GM11168 (cell line): Measurements from ENCODE around the gene PPP1R36.
"Not testable (repeated sequence)": the region's sequence is repeated elsewhere in the genome, so short reads cannot be mapped to it uniquely, and the experiment has no call there.

Experiments
- in situ Hi-C: fragments of 300-500 bp; cut with MboI; formaldehyde crosslinking; loops from one replicate; pipeline ENCODE4 v1.12.0; 2022; ENCODE audit warnings: low sequenced_read_pairs; ENCODE audit not compliant: unreplicated experiment

Gene PPP1R36

GRCh38 chr14:64610049-64610746, 60.4 kb downstream of the PPP1R36 start:
- in situ Hi-C loops = no loop called here

GRCh38 chr14:64611358-64612020, 61.7 kb downstream of the PPP1R36 start:
- in situ Hi-C loops = no loop called here

- in situ Hi-C loops = no loop called here
Measured at GRCh38 chr14:64612021-64612380, 62.2 kb downstream of the PPP1R36 start.

- in situ Hi-C loops = no loop called here
Measured at GRCh38 chr14:64612971-64613666, 63.4 kb downstream of the PPP1R36 start.

GRCh38 chr14:64614166-64614565, 64.4 kb downstream of the PPP1R36 start:
- in situ Hi-C loops = no loop called here

GRCh38 chr14:64614805-64615391, 65.1 kb downstream of the PPP1R36 start:
- in situ Hi-C loops = no loop called here

GRCh38 chr14:64617872-64618408, 68.2 kb downstream of the PPP1R36 start:
- in situ Hi-C loops = not testable (repeated sequence)

- in situ Hi-C loops = no loop called here
Measured at GRCh38 chr14:64620910-64621309, 71.1 kb downstream of the PPP1R36 start.

GRCh38 chr14:64623554-64624165, 73.9 kb downstream of the PPP1R36 start:
- in situ Hi-C loops = no loop called here

GRCh38 chr14:64625386-64626232, 75.8 kb downstream of the PPP1R36 start:
- in situ Hi-C loops = loop anchor here (25.0 kb wide), 1 partner anchor 263 kb away; no protein-coding TSS in a partner anchor

- in situ Hi-C loops = loop anchor here (25.0 kb wide), 1 partner anchor 267 kb away; no protein-coding TSS in a partner anchor
Measured at GRCh38 chr14:64628940-64629408, 79.2 kb downstream of the PPP1R36 start.

- in situ Hi-C loops = loop anchor here (10.0 to 25.0 kb wide), 2 partner anchors 96 to 268 kb away; no protein-coding TSS in a partner anchor
Measured at GRCh38 chr14:64630778-64631177, 81.0 kb downstream of the PPP1R36 start.

GRCh38 chr14:64631222-64631621, 81.5 kb downstream of the PPP1R36 start:
- in situ Hi-C loops = loop anchor here (10.0 to 25.0 kb wide), 2 partner anchors 96 to 269 kb away; no protein-coding TSS in a partner anchor

- in situ Hi-C loops = loop anchor here (10.0 to 25.0 kb wide), 2 partner anchors 97 to 270 kb away; no protein-coding TSS in a partner anchor
Measured at GRCh38 chr14:64632056-64632455, 82.3 kb downstream of the PPP1R36 start.

GRCh38 chr14:64634558-64634957, 84.8 kb downstream of the PPP1R36 start:
- in situ Hi-C loops = loop anchor here (10.0 to 25.0 kb wide), 2 partner anchors 100 to 272 kb away; no protein-coding TSS in a partner anchor

GRCh38 chr14:64636208-64636979, 86.6 kb downstream of the PPP1R36 start:
- in situ Hi-C loops = loop anchor here (10.0 to 25.0 kb wide), 2 partner anchors 102 to 274 kb away; no protein-coding TSS in a partner anchor

- in situ Hi-C loops = loop anchor here (10.0 to 25.0 kb wide), 2 partner anchors 102 to 275 kb away; no protein-coding TSS in a partner anchor
Measured at GRCh38 chr14:64636980-64637429, 87.2 kb downstream of the PPP1R36 start.
